Caco-2 (cell line): ENCODE data around the gene GTF3C4. TPM values are rescaled to one million over a fixed set of nuclear protein-coding genes. Genes with fewer than 3 reads are reported as not detected.

Experiments used
- Bru-seq: library from RNA; stranded (reverse); fragments of 400-500 nt; gene quantifications from one replicate; lab custom pipeline; 2021; lab: Mats Ljungman, UMichigan
- BruChase-seq, 2 experiments: library from RNA; stranded (reverse); fragments of 400-500 nt; gene quantifications; one replicate each; lab custom pipeline; 2021; lab: Mats Ljungman, UMichigan
- BruUV-seq: library from RNA; stranded (reverse); fragments of 400-500 nt; replicated peaks from 2 replicates; lab custom pipeline; 2021; lab: Mats Ljungman, UMichigan
- CTCF ChIA-PET: fragments of 300-600 bp; sonication (Branson Sonifier 250); formaldehyde crosslinking; loops from one replicate; lab custom pipeline; 2022; ENCODE audit warnings: antibody characterized with exemption; lab: Charles Lee
- POLR2A ChIA-PET: fragments of 300-600 bp; sonication (Branson Sonifier 250); formaldehyde crosslinking; loops from one replicate; lab custom pipeline; 2022; ENCODE audit warnings: antibody characterized with exemption; lab: Charles Lee
- DNase-seq, 2 experiments: peaks; one replicate each; pipeline versions ENCODE4 v3.0.0 to v3.0.0-alpha.2; 2020 to 2022
- H3K27me3 ChIP-seq: replicated peaks from 2 replicates; pipeline ENCODE4 v1.6.0; 2011; ENCODE audit warnings: low read length; ENCODE audit not compliant: control insufficient read depth, insufficient read depth
- H3K36me3 ChIP-seq: 2 replicates; pipeline ENCODE4 v1.5.1; 2011; ENCODE audit warnings: low read length; ENCODE audit not compliant: control insufficient read depth, insufficient read depth
- H3K4me1 ChIP-seq: fragments of 250-450 bp; sonication (Bioruptor Pico); 2 replicates; pipeline ENCODE4 v1.5.1; 2020; ENCODE audit warnings: mild to moderate bottlenecking
- H3K4me3 ChIP-seq: 2 replicates; pipeline ENCODE4 v1.5.1; 2011; ENCODE audit warnings: low read depth, mild to moderate bottlenecking, control low read depth, low read length
- H3K9me3 ChIP-seq: fragments of 250-450 bp; sonication (Bioruptor Pico); 2 replicates; pipeline ENCODE4 v1.5.1; 2020; ENCODE audit warnings: mild to moderate bottlenecking, moderate library complexity
- H3K27ac Mint-ChIP-seq: one replicate; pipeline ENCODE4 v1.8.0; 2022; ENCODE audit warnings: mixed read lengths; ENCODE audit not compliant: unreplicated experiment
- H3K27me3 Mint-ChIP-seq: one replicate; pipeline ENCODE4 v1.8.0; 2022; ENCODE audit warnings: mixed read lengths; ENCODE audit not compliant: insufficient read depth, unreplicated experiment
- H3K36me3 Mint-ChIP-seq: one replicate; pipeline ENCODE4 v1.8.0; 2022; ENCODE audit warnings: mild to moderate bottlenecking, mixed read lengths; ENCODE audit not compliant: insufficient read depth, unreplicated experiment
- H3K4me1 Mint-ChIP-seq: one replicate; pipeline ENCODE4 v1.8.0; 2022; ENCODE audit warnings: low read depth, mixed read lengths; ENCODE audit not compliant: unreplicated experiment
- H3K4me3 Mint-ChIP-seq: one replicate; pipeline ENCODE4 v1.8.0; 2022; ENCODE audit warnings: mild to moderate bottlenecking, moderate library complexity, mixed read lengths; ENCODE audit not compliant: unreplicated experiment
- H3K9me3 Mint-ChIP-seq: one replicate; pipeline ENCODE4 v1.8.0; 2022; ENCODE audit warnings: mixed read lengths; ENCODE audit not compliant: unreplicated experiment
- intact Hi-C: fragments of 100-400 bp; cut with micrococcal nuclease; formaldehyde crosslinking; loops from one replicate; pipeline ENCODE4 v1.10.0; 2022; ENCODE audit not compliant: unreplicated experiment
- long read RNA-seq: library from polyadenylated mRNA; stranded (forward); transcript quantifications from one replicate; pipeline ENCODE4 v2.0.0, GENCODE V29; 2022
- total RNA-seq: library from RNA; stranded (reverse); gene quantifications from 2 replicates; pipeline ENCODE4 v1.2.3, GENCODE V29; 2022
- TF ChIP-seq, protein P1 (sequence below), 2 experiments: fragments of 200-600 bp in 1 of 2; IDR thresholded peaks; 1 replicate in 1 of 2; 2 replicates in 1 of 2; pipeline versions ENCODE4 v1.5.1 to v1.8.0; 2011 to 2022; ENCODE audit warnings: antibody characterized with exemption in 1 of 2, control low read depth in 1 of 2, inconsistent platforms in 1 of 2, low read depth in 1 of 2, low read length in 1 of 2, mild to moderate bottlenecking in 1 of 2, moderate library complexity in 1 of 2; ENCODE audit not compliant: insufficient read depth in 1 of 2, severe bottlenecking in 1 of 2, unreplicated experiment in 1 of 2

Gene GTF3C4, protein sequence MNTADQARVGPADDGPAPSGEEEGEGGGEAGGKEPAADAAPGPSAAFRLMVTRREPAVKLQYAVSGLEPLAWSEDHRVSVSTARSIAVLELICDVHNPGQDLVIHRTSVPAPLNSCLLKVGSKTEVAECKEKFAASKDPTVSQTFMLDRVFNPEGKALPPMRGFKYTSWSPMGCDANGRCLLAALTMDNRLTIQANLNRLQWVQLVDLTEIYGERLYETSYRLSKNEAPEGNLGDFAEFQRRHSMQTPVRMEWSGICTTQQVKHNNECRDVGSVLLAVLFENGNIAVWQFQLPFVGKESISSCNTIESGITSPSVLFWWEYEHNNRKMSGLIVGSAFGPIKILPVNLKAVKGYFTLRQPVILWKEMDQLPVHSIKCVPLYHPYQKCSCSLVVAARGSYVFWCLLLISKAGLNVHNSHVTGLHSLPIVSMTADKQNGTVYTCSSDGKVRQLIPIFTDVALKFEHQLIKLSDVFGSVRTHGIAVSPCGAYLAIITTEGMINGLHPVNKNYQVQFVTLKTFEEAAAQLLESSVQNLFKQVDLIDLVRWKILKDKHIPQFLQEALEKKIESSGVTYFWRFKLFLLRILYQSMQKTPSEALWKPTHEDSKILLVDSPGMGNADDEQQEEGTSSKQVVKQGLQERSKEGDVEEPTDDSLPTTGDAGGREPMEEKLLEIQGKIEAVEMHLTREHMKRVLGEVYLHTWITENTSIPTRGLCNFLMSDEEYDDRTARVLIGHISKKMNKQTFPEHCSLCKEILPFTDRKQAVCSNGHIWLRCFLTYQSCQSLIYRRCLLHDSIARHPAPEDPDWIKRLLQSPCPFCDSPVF
- 23.6 and 24.1 TPM in 2 replicates for total RNA-seq
- percentile 89 among the genes with signal in this experiment for Bru-seq, nascent RNA
- BruChase-seq, experiment 1, labeled RNA remaining after a 2-hour chase: percentile 96 among the genes with signal in this experiment
- percentile 84 among the genes with signal in this experiment for BruChase-seq, experiment 2, labeled RNA remaining after a 6-hour chase
- long read RNA-seq, full-length matches to known transcripts: 10 of 23 reads
- long read RNA-seq, partial matches to known transcripts: 8 of 23 reads
- long read RNA-seq, other reads (novel, unspliced or antisense): 5 of 23 reads

DNA sequence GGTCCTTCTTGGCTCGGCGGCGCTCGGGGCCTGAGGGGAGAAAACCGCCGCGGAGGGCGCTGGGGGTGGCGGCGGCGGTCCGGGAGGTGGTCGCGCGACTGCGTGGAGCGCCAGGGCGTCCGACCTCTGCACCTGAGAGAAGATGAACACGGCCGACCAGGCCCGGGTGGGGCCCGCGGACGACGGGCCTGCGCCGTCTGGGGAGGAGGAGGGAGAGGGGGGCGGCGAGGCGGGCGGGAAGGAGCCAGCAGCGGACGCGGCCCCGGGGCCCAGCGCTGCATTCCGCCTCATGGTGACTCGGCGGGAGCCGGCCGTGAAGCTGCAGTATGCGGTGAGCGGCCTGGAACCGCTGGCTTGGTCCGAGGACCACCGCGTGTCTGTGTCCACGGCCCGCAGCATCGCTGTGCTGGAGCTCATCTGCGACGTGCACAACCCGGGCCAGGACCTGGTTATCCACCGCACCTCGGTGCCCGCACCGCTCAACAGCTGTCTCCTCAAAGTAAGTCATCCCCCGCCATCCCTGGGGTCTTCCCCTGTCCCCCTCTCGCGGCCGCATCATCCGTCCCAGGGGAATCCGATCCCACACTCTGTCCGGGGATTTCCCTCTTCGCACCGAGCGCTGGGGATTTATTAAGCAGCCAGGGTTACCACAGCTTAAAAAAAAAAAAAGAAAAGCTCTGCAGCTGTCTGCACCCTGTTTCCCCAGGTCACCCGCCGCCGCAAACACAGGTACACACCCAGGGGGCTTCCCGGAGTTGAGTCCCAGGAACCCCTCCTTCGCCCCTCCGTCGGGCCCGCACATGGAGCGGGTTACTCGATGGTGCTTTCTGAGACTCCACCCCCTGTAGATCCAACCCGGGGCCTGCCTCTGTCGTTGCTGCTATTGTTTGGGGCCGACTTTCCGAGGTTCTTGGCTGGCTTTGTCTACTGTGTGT is at the start of gene GTF3C4:
Gene GTF3C4 (plus strand): TSS at position 8 of the 935 bp plus-strand sequence. CDS start 135 bp downstream, at position 143.
- CTCF ChIA-PET: no interaction called here

DNA sequence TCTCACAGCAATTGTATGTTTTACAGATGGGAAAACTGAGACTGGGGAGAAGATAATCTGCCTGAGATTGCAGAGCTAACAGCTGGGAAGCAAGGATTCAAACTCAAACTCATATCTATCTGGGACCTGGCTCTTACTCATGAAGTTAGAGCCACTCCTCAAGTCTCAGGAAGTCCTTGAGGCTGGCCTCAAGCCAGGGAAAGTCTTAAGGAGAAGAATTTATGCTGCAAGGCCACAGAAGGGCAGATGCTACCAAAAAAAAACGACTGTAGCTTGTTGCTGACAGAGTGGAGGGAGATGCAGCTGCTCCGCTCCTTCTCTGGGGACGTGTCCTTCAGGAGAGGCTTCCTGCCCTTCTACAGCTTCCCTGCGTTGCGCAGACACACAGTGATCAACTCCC is 48.1 kb upstream of the GTF3C4 start:
- H3K4me3 Mint-ChIP-seq: no peak overlapping the region
- intact Hi-C loops: no loop called here
- H3K4me1 Mint-ChIP-seq: no peaks in the 10 kb centered on the region
- Histone ChIP-seq H3K4me3 (no peak overlapping the region), H3K9me3 (no peaks in the 10 kb centered on the region), H3K27me3 (no peaks in the 10 kb centered on the region), H3K36me3 (no peaks in the 10 kb centered on the region), H3K4me1 (no peaks in the 10 kb centered on the region)
- ChIA-PET POLR2A (no interaction called here), CTCF (no interaction called here)
- H3K36me3 Mint-ChIP-seq: peaks cover 46% of the 10 kb centered on the region
- no peaks in the 10 kb centered on the region for H3K27me3 Mint-ChIP-seq
- TF ChIP-seq, protein P1, sequence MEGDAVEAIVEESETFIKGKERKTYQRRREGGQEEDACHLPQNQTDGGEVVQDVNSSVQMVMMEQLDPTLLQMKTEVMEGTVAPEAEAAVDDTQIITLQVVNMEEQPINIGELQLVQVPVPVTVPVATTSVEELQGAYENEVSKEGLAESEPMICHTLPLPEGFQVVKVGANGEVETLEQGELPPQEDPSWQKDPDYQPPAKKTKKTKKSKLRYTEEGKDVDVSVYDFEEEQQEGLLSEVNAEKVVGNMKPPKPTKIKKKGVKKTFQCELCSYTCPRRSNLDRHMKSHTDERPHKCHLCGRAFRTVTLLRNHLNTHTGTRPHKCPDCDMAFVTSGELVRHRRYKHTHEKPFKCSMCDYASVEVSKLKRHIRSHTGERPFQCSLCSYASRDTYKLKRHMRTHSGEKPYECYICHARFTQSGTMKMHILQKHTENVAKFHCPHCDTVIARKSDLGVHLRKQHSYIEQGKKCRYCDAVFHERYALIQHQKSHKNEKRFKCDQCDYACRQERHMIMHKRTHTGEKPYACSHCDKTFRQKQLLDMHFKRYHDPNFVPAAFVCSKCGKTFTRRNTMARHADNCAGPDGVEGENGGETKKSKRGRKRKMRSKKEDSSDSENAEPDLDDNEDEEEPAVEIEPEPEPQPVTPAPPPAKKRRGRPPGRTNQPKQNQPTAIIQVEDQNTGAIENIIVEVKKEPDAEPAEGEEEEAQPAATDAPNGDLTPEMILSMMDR (IDR thresholded peaks at IDR 0.05; ENCODE audit: insufficient read depth in 1 of 2, low read depth in 1 of 2, low read length in 1 of 2, severe bottlenecking in 1 of 2, unreplicated experiment in 1 of 2): no peak
- H3K9me3 Mint-ChIP-seq: no peaks in the 10 kb centered on the region
- DNase-seq: no peak
- no peak overlapping the region for H3K27ac Mint-ChIP-seq
- BruUV-seq: no TSS peak

More for the DNA sequence above, at the start of gene GTF3C4:
- Mint-ChIP-seq H3K27ac (peak within 1 kb of the TSS; percentile 97), H3K36me3 (peaks cover 36% of the 10 kb centered on the region), H3K4me3 (peak within 1 kb of the TSS; percentile 90), H3K27me3 (no peaks in the 10 kb centered on the region), H3K4me1 (peaks cover 24% of the 10 kb centered on the region), H3K9me3 (no peaks in the 10 kb centered on the region)
- intact Hi-C loops: no loop called here
- peak; percentile 42 for DNase-seq
- peaks cover 9% of the 10 kb centered on the region; the same call in 1 of the 2 replicates for H3K4me1 ChIP-seq
- no peaks in the 10 kb centered on the region for H3K9me3 ChIP-seq
- no TSS peak for BruUV-seq
- POLR2A ChIA-PET: interaction anchor here (0.6 to 1.1 kb wide), 2 partner anchors 16 to 208 kb away, joined by 3 to 5 read pairs; partner anchors contain the start of gene SPACA9
- H3K36me3 ChIP-seq: no peaks in the 10 kb centered on the region
- no peaks in the 10 kb centered on the region for H3K27me3 ChIP-seq
- peak within 1 kb of the TSS; percentile 91 for H3K4me3 ChIP-seq
- TF ChIP-seq, protein P1 (IDR thresholded peaks at IDR 0.05; ENCODE audit: insufficient read depth in 1 of 2, low read depth in 1 of 2, low read length in 1 of 2, severe bottlenecking in 1 of 2, unreplicated experiment in 1 of 2): no peak
